HG03196 (cell line): Measurements from ENCODE around the gene LAS1L.
"Not testable (repeated sequence)": the region's sequence is repeated elsewhere in the genome, so short reads cannot be mapped to it uniquely, and the experiment has no call there.

Experiments
- ATAC-seq: cut with Tn5 transposase; IDR thresholded peaks from one replicate; pipeline ENCODE4 v1.9.1; 2021; ENCODE audit not compliant: unreplicated experiment

The LAS1L gene

GRCh38 chrX:65534450-65535292, at the start of gene LAS1L:
TSS of gene LAS1L (minus strand) at chrX:65534787. CDS start at chrX:65534715, 72 bp downstream.
- ATAC-seq = peak; percentile 100

DNA sequence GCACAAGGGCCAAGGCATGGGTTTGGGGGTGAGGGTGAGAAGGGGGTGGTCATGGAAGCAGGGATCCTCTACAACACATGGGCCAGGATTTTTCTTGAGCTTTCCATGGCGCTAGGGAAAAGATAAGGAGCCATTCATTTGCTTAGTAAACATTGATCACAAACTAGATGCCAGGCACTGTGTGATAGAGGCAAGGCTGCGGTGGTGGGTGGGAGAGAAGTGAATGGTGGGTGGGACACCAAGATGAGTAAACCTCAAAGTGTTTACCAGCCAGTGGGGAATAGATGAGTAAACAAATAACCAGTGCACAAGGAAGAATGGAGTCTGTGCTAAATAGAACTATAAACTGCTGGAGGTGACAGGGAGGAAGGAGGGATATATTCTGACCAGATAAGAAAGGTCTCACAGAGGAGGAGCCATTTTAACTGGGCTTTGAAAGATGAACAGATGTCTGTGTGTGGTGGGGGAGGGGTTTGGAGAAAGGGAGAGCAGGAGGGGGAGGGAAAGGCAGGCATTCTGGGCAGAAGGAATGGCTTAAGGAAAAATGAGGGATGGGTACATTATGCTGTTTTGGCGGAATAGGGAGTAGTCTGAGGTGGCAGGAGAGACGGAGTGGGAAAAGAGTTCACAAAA, 48.0 kb upstream of the LAS1L start:
- no peak for ATAC-seq

- ATAC-seq = peak; percentile 85
These were observed 47.2 kb upstream of the LAS1L start for GRCh38 chrX:65581661-65582339.

GRCh38 chrX:65578346-65578745, 43.8 kb upstream of the LAS1L start:
- no peak for ATAC-seq

DNA sequence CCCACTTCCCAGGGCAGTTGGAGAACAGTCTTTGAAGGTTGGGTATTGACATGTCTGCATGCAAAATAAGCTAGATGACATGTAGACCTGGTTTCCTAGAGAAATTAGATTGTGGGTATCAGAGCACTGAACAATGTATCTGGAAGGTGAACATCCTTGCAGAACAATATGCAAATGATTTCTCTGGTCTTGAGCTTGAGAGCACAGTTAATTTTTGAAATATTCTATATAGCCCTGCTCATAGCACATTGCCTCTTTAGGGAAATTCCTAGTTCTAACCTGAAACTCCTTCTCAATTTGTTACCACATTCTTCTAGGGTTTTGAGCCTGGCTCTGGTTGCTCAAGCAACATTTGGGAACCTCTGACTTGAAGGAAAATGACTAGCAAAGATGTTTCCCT, 41.6 kb upstream of the LAS1L start:
- no peak for ATAC-seq

- no peak for ATAC-seq
These were observed 40.4 kb upstream of the LAS1L start for GRCh38 chrX:65575022-65575421.

DNA sequence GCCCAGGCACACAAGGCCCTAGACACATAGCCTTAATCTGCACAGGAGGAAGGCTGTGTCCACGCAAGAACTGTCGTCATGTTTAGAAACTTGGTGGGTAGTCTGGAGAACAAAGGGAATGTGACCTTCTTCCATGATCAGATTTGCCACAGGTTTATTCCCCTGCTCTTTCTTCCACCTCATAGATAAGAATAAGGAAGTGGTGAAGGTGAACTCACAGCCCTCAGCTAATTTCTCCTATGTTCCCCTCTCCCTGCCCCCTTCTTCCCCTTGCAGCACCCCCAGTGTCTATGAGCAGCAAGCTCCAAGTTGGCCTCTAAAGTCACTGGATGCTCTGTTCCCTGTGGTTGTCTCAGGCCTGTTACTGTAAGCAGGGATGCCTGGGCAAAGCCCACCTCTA, 39.8 kb upstream of the LAS1L start:
- no peak for ATAC-seq

DNA sequence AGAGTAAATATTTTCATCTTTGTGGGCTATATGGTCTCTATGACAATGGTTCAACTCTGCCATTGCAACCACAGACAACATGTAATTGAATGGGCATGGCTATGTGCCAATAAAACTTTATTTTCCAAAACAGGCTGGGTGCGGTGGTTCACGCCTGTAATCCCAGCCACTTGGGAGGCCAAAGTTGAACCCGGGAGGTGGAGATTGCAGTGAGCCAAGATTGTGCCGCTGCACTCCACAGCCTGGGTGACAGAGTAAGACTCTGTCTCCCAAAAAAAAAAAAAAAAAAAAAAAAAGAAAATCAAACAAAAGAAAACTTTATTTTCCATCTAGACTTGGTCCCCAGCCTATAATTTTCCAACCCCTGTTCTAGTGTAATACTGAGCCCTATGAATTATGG, 38.4 kb upstream of the LAS1L start:
- no peak for ATAC-seq

DNA sequence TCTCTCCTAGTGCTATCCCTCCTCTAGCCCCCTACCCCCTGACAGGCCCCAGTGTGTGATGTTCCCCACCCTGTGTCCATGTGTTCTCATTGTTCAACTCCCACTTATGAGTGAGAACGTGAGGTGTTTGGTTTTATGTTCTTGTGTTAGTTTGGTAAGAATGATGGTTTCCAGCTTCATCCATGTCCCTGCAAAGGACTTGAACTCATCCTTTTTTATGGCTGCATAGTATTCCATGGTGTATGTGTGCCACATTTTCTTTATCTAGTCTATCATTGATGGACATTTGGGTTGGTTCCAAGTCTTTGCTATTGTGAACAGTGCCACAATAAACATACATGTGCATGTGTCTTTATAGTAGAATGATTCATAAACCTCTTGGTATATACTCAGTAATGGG, 28.3 kb upstream of the LAS1L start:
- not testable (repeated sequence) for ATAC-seq

DNA sequence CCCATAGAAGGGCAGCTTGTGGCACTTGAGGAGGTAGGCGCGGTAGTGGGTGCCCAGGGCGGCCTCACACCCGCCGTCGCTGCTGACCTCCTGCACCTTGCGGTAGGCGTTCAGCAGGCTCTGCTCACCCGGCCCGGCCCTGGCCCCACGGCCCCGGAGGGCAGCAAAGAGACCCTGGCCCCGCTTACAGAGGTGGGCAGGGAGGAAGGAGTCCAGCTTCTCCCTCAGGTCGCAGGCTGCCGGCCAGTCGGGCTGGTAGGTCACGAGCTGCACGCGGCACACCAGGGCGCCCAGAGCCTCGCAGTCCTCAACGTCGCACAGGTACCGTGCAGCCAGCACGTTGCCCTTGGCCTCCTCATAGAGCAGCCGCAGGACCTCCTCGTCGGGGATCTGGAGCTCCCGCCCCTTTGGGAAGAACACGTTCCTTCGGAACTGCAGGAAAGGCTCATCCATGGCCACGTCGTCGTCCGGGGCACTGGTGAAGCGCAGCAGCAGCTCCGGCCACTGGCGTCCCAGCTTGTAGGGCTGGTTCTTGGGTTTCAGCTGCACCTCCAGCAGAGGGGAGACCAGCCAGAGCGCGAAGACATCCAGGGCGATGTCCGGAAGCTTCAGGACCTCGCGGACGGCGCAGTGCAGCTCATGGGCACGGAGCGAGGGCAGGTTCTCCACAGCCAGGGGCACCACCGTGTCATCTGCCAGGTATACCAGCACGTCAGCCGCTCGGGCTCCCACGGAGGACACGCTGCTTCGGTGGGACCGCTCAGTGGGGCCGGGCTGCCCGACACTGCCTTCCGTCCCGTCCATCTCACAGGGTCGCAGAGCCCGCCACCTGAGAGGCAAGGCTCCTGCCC, 17.1 kb upstream of the LAS1L start:
- ATAC-seq = no peak

GRCh38 chrX:65551086-65551485, 16.5 kb upstream of the LAS1L start:
- no peak for ATAC-seq

DNA sequence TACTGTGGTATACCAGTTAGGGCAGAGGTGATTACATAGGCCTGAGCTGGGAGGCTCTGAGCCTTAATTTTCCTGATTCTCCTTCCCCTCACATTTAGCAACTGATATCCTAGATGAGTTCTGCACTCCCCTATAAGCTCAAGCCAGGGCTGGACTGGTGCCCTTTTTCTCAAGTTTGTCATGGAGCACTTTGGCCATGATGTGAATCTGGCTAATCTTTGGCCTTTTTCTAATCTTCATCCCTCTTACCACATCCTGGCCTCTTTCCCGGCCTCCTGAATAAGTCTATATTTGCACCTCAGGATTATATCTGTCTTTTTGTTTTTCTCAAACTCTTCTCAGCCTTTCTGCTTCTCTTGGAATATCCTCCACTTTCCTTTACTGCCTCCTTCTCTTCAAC, 10.9 kb upstream of the LAS1L start:
- ATAC-seq = no peak

DNA sequence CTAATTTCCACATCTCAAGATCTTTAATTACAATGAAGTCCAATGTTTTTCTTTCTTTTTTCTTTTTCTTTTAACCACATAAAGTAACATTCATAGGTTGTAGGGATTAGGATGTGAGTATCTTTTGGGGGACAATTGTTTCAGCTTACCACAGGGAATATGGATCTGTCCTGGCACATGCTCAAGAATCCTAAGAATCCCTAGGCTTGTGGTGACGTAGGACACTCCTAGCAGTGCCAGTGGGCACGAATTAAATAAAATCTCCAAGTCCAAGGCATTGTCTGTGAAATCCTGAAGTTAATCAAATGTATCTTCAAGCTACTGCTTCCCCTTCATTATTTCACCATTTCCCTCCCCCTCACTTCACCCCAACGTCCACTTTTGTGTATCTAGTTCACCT, 2.6 kb upstream of the LAS1L start:
- no peak for ATAC-seq

DNA sequence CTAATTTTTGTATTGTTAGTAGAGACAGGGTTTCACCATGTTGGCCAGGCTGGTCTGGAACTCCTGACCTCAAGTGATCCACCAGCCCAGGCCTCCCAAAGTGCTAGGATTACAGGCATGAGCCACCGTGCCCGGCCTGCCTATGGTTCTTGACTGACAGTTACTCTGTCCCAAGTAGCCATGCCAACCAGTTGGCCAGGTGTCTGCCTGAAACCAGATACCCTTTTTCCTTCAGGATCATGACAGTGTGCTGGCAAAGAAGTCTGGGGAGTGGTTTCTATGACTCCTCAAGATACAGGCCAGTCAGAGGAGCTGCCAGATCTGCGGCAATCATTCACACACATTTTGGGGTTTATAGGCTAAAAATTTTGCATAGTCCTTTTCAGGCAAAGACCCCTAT, 1.7 kb upstream of the LAS1L start:
- ATAC-seq = no peak

GRCh38 chrX:65532016-65532415, 2.6 kb downstream of the LAS1L start:
- no peak for ATAC-seq

DNA sequence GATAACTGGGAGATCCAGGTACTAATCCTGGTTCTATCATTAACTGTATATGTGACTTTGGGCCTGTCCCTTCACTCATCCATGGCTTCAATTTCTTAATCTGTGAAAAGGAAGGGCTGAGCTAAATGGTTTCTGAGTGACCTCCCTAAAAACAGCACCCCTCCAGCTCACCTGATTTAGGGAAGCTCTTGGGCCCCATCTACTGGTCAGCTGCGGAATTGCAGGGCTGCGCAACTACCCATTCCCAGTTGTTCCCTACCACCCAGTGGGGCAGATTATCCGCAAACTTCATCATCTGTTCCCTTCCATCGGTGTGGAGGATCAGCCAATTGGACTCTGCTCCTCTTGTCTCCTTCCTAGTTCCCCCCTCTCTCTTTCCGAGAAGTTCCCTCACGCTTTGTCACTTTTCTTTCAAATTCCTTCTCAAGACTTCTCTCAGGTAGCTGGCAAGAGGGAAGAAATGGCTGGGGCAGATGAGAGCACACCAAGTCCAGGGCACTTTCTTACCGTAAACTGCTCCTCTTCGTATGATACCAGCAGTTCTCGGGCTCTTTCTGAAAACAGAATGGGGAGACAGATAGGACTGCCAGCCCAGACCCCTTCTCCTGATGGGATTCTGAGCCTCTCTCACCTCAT, 5.8 kb downstream of the LAS1L start:
- ATAC-seq = no peak

DNA sequence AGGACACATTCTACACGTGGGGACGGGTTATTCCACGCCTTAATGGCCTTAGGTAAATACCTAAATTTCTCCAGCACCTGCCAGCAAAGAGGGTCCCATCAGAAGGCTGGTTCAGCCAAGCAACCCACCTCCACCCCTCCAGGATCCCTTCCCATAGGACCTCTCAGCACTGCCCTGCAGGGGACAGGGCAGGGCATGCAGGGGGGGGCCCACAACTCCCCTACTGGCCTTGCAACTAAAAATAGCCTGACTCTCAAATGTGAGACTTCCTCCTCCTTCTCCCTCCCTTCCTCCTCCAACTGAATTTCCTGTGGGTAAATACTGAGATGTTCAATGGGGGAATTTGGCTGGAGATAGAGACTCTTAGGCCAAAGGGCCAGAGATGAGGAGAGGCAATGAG, 6.3 kb downstream of the LAS1L start:
- ATAC-seq = no peak

- ATAC-seq = no peak
These were observed 10.4 kb downstream of the LAS1L start for GRCh38 chrX:65524139-65524538.

GRCh38 chrX:65522739-65523372, 11.7 kb downstream of the LAS1L start:
- no peak for ATAC-seq

DNA sequence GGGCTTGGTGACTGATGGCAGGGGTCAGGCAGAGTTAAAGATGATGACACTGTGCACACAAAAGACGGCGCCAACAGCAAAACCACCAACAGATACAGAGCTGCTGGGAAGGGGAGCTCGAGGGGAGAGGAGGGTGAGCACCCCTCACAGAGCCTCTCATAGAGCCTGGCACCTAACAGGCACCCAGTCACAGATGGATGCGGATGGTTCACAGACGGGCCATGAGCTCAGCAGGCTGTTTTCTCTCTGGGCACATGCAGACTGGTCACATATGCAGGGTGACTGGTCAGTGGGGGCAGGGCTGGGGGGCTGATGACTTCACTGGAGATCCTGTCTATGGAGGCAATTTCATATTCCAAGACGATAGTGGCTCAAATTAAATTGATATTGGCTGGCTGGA, 15.1 kb downstream of the LAS1L start:
- not testable (repeated sequence) for ATAC-seq
